Adrenal gland (tissue), 5 donors: ENCODE data around the gene ATP6V1A.

Experiments
- POLR2A ChIP-seq, 2 donors: fragments of 450-650 bp; IDR thresholded peaks; one replicate each; pipeline ENCODE4 v1.6.1; 2017; ENCODE audit warnings: antibody characterized with exemption in 2 of 2, mild to moderate bottlenecking in 2 of 2, moderate library complexity in 1 of 2
- TF ChIP-seq, protein P1 (sequence below), 6 experiments: fragments of 450-650 bp in 4 of 6; fragments of 200-600 bp in 2 of 6; sonication (generic) in 1 of 6; IDR thresholded peaks; 1 replicate in 5 of 6; 2 replicates in 1 of 6; pipeline versions ENCODE4 v1.5.1 to v1.8.0; 2016 to 2021; ENCODE audit warnings: antibody characterized with exemption in 6 of 6, mild to moderate bottlenecking in 2 of 6, moderate library complexity in 1 of 6
- donor health status: DM: no; HTN: no; CAD: no.

GRCh38 chr3:113698956-113699355 lies 47.9 kb upstream of the ATP6V1A start:
- TF ChIP-seq, protein P1, sequence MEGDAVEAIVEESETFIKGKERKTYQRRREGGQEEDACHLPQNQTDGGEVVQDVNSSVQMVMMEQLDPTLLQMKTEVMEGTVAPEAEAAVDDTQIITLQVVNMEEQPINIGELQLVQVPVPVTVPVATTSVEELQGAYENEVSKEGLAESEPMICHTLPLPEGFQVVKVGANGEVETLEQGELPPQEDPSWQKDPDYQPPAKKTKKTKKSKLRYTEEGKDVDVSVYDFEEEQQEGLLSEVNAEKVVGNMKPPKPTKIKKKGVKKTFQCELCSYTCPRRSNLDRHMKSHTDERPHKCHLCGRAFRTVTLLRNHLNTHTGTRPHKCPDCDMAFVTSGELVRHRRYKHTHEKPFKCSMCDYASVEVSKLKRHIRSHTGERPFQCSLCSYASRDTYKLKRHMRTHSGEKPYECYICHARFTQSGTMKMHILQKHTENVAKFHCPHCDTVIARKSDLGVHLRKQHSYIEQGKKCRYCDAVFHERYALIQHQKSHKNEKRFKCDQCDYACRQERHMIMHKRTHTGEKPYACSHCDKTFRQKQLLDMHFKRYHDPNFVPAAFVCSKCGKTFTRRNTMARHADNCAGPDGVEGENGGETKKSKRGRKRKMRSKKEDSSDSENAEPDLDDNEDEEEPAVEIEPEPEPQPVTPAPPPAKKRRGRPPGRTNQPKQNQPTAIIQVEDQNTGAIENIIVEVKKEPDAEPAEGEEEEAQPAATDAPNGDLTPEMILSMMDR (IDR thresholded peaks at IDR 0.05), result no peak
- TF ChIP-seq POLR2A (IDR thresholded peaks at IDR 0.05), result no peak
